Stimulated activated CD4-positive, alpha-beta T cell treated with anti-CD3 and anti-CD28 coated beads, Interleukin-12 subunit alpha, Interleukin-12 subunit beta, amount 100 ng/mL, for 24 hours (primary cell): ENCODE measurements around the gene ATP6AP2.

Experiments used
- DNase-seq, 2 experiments: peaks; one replicate each; pipeline ENCODE4 v3.0.0-alpha.2; 2020; ENCODE audit warnings: low read depth in 2 of 2

The ATP6AP2 gene

DNA sequence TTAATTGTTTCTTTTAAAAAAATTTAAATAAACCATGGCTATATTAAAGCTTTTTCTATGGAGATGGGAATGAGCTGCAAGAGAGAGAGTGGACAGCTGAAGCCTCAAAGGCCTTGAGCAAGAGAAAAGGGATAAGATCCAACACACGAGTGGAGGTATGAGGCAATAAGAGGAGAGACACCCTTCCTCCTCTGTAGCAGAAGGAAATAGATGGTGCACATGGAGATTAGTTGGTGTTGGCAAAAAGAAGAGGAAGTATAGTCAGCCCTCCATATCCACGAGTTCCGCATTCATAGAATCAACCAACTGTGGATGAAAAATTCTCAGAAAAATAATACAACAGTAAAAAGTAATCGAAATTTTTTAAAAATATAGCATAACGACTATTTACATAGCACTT, 63.4 kb downstream of the ATP6AP2 start:
- DNase-seq: no peak

- peak in 1 of 2 experiments; percentile 2 for DNase-seq
Observed at GRCh38 chrX:40644821-40645358, 64.1 kb downstream of the ATP6AP2 start.

DNA sequence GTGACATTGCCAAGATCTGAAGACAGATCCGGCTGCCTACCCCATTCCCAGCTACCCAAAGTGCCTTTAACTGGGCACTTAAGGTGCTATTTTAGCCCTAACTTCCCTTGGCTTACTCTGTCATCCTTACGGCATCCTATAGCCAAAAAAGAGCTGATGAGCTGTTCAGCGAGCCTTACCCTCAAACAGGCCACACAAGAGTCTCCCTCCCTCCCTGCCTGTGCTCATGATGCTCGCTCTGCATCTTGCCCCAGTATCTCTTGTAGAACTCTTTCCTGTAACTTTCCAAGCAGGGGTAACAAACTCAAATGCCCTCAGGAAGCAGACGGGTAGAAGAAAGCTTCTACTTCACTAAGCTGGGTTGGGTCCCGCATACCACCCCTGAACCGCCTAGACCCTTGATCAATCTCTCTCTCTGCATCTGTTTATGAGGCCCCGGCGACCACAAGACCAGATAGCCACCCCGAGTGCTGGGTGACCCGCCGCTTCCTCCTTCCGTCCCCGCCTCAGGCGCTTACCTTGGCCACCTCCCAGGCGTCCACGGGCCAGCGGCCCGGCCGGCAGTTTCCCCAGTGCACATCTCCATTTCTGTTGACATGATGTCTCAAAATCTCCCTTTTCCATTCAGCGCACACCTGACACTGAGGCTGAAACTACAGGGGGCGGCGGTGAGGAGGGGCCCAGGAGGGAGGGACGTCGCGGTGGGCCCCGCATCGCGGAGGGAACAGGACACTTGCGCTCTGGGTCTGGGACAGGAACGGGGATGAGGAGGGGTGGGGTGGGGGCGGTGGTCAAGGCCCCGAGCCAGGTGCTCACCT, 65.9 kb downstream of the ATP6AP2 start:
- DNase-seq: peak in 1 of 2 experiments; percentile 0

- peak; percentile 81 to 86 for DNase-seq
Observed at GRCh38 chrX:40647307-40648197, 66.8 kb downstream of the ATP6AP2 start, which contains the start of gene CXorf38. CXorf38 (minus strand) TSS chrX:40647561; CDS start chrX:40647520, 41 bp downstream.

DNA sequence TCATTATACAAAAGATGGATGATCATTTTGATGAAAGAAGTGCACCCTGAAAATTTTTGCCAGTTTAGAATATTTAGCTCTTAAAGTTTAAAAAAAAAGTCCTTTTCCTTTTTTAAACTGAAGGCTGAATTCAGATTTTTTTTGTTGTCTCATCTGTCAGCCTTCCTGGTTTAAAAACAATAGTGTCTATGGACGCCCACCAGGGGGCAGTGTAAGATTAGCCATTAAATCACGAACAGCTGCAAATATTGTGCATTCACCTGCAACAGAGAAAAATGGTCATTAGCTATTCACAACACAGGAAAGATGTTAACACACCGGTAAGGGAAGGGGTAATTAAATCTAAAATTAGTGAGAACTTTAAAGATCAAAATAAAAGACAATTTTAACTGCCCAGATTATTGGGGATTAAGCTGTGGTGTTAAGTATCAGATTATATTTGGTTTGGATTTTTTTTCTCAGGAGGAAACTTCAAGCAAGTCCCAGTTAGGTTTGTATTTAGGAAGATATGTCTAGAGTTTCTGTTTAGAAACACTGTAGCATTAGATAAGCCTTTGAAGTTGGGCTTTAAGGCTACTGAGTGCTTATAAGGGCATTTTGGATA, 71.0 kb downstream of the ATP6AP2 start:
- peak; percentile 9 to 46 for DNase-seq

DNA sequence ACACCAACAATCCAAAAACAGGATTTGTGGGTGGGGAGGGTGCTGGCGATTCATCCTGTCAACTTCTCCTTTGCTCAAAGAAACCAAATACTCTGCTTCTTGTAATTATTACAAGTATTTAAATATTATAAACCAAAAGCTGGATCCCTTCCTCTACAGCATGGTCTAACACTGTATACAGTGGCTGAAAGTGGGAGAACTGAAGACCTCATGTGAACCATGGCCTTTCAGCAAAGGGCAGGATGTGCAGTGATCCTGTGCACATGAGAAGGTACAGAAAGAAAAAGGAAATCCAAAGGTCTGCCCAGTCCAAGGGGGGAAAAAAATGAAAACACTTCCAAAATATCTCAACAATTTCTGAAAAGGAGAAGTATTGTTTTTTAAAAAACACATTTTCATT, 71.9 kb downstream of the ATP6AP2 start:
- DNase-seq: no peak

DNA sequence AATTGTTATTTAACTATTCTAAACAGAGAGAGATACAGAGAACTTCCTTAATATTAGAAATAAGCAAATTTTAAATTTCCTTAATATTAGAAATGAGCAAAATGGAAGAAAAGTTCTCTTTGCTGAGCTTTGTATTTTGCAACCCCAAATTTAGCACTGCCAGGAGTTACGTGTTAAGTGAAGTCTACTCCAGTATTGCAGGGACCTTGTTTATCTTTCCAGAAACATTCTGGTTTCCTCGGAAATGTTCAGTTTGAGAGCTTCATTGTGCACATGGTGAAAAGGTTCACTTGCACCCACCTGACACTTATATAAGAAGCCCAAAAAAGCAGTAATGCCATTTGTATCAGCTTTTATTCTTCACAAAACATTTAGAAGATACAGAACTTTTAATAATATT, 72.8 kb downstream of the ATP6AP2 start:
- no peak for DNase-seq
